SH-SY5Y (cell line): Measurements from ENCODE around the gene CROCC2.

Experiments used
- GATA2 ChIP-seq: IDR thresholded peaks from 2 replicates; pipeline ENCODE4 v1.6.1; 2011; ENCODE audit warnings: mild to moderate bottlenecking, low read depth, low read length
- GATA3 ChIP-seq: IDR thresholded peaks from 2 replicates; pipeline ENCODE4 v1.6.1; 2011; ENCODE audit warnings: low read depth, mild to moderate bottlenecking, low read length, moderate library complexity

GRCh38 chr2:240933048-240933965, 27.2 kb downstream of the CROCC2 start:
- TF ChIP-seq GATA2 (no peak), GATA3 (no peak)
